Measurements from ENCODE around the gene SLC8A1. TPM values are rescaled to one million over a fixed set of nuclear protein-coding genes. Genes with fewer than 3 reads are reported as not detected.

SLC8A1 gene
- polyA plus RNA-seq, 3 donors = 16.9 to 18.2 (median 18.0) TPM

GRCh38 chr2:40289771-40290404 is 162.0 kb downstream of the SLC8A1 start:
- Histone ChIP-seq H3K9me3 (replicated peaks in 1 of 2; ENCODE audit: control insufficient read depth in 1 of 2, insufficient read depth in 1 of 2, low read length in 2 of 2) (no peaks in the 10 kb centered on the region), H2AFZ (ENCODE audit: insufficient read depth, low read depth, low read length, poor library complexity, severe bottlenecking) (no peak overlapping the region), H3K9ac (ENCODE audit: insufficient read depth, low read length, poor library complexity, severe bottlenecking) (no peak overlapping the region), H3K4me1 (ENCODE audit: control insufficient read depth in 1 of 2, insufficient read depth in 2 of 2, low read length in 2 of 2) (peaks cover 14 to 19% of the 10 kb centered on the region in 2 donors), H3K27ac (ENCODE audit: low read depth in 1 of 2, low read length in 2 of 2) (peak overlapping the region in 1 of 2 donors; percentile 33), H4K20me1 (ENCODE audit: insufficient read depth, low read length) (peaks cover 97% of the 10 kb centered on the region), H3K79me2 (ENCODE audit: insufficient read depth, low read length) (peaks cover 13% of the 10 kb centered on the region), H3K4me3 (replicated peaks in 1 of 3; ENCODE audit: low read depth in 2 of 3, low read length in 3 of 3) (peak overlapping the region in 1 of 3 experiments; percentile 53), H3K4me2 (replicated peaks; ENCODE audit: extremely low read depth, low read length, poor library complexity, severe bottlenecking) (peak overlapping the region; percentile 57), H3K27me3 (ENCODE audit: control insufficient read depth in 2 of 2, insufficient read depth in 2 of 2, low read length in 2 of 2) (no peaks in the 10 kb centered on the region), H3K36me3 (replicated peaks in 1 of 2; ENCODE audit: control insufficient read depth in 1 of 2, insufficient read depth in 2 of 2, low read length in 2 of 2) (peaks cover 0 to 16% of the 10 kb centered on the region in 2 donors)
- no CpG with 5 or more reads among the region's 7 CpGs for WGBS (ENCODE audit: insufficient coverage)
- H3K36me3 Mint-ChIP-seq = peaks cover 6 to 12% of the 10 kb centered on the region in 2 donors
- no peak for TF ChIP-seq CTCF (IDR thresholded peaks at IDR 0.05)
- H3K9me3 Mint-ChIP-seq = no peaks in the 10 kb centered on the region
- peak overlapping the region in 1 of 2 donors; percentile 69 for H3K4me3 Mint-ChIP-seq
- peaks cover 33% of the 10 kb centered on the region for H3K4me1 Mint-ChIP-seq
- H3K27ac Mint-ChIP-seq = peak overlapping the region in 5 of 7 donors; percentile 41 to 59 (median 45)
- intact Hi-C loops (cut with micrococcal nuclease) = no loop called here
- no peak for DNase-seq
- peaks cover 0 to 2% (median 0%) of the 10 kb centered on the region in 3 donors for H3K27me3 Mint-ChIP-seq (ENCODE audit: low read depth in 3 of 3)

GRCh38 chr2:40287773-40288172 is 164.1 kb downstream of the SLC8A1 start:
- Histone ChIP-seq H4K20me1 (ENCODE audit: insufficient read depth, low read length) (peaks cover 93% of the 10 kb centered on the region), H3K36me3 (replicated peaks in 1 of 2; ENCODE audit: control insufficient read depth in 1 of 2, insufficient read depth in 2 of 2, low read length in 2 of 2) (peaks cover 0 to 22% of the 10 kb centered on the region in 2 donors), H2AFZ (ENCODE audit: insufficient read depth, low read depth, low read length, poor library complexity, severe bottlenecking) (no peak overlapping the region), H3K27ac (ENCODE audit: low read depth in 1 of 2, low read length in 2 of 2) (no peak overlapping the region), H3K79me2 (ENCODE audit: insufficient read depth, low read length) (peaks cover 12% of the 10 kb centered on the region), H3K4me2 (replicated peaks; ENCODE audit: extremely low read depth, low read length, poor library complexity, severe bottlenecking) (no peak overlapping the region), H3K9me3 (replicated peaks in 1 of 2; ENCODE audit: control insufficient read depth in 1 of 2, insufficient read depth in 1 of 2, low read length in 2 of 2) (no peaks in the 10 kb centered on the region), H3K27me3 (ENCODE audit: control insufficient read depth in 2 of 2, insufficient read depth in 2 of 2, low read length in 2 of 2) (no peaks in the 10 kb centered on the region), H3K4me1 (ENCODE audit: control insufficient read depth in 1 of 2, insufficient read depth in 2 of 2, low read length in 2 of 2) (peaks cover 14 to 19% of the 10 kb centered on the region in 2 donors), H3K9ac (ENCODE audit: insufficient read depth, low read length, poor library complexity, severe bottlenecking) (no peak overlapping the region), H3K4me3 (replicated peaks in 1 of 3; ENCODE audit: low read depth in 2 of 3, low read length in 3 of 3) (no peak overlapping the region)
- H3K36me3 Mint-ChIP-seq = peaks cover 9 to 12% of the 10 kb centered on the region in 2 donors
- peaks cover 0 to 2% (median 0%) of the 10 kb centered on the region in 3 donors for H3K27me3 Mint-ChIP-seq (ENCODE audit: low read depth in 3 of 3)
- no CpG with 5 or more reads among the region's 3 CpGs for WGBS (ENCODE audit: insufficient coverage)
- TF ChIP-seq CTCF (IDR thresholded peaks at IDR 0.05) = no peak
- DNase-seq = peak in 2 of 3 donors; percentile 2 to 5
- H3K4me3 Mint-ChIP-seq = no peak overlapping the region
- peak overlapping the region in 3 of 7 donors; percentile 19 to 35 (median 32) for H3K27ac Mint-ChIP-seq
- intact Hi-C loops (cut with micrococcal nuclease) = no loop called here
- H3K4me1 Mint-ChIP-seq = peaks cover 39% of the 10 kb centered on the region
- no peaks in the 10 kb centered on the region for H3K9me3 Mint-ChIP-seq

Data from CD14-positive monocyte (primary cell).